ENCODE measurements around the gene DCTD. TPM values are rescaled to one million over a fixed set of nuclear protein-coding genes. Genes with fewer than 3 reads are reported as not detected.

DCTD gene
- polyA plus RNA-seq (ENCODE audit: insufficient read length), result 66.2 TPM

GRCh38 chr4:182917182-182918043 lies at the start of gene DCTD:
Gene DCTD (minus strand): TSS chr4:182917386. CDS start chr4:182915568, 1,818 bp downstream.
- peak; percentile 81 for DNase-seq

- DNase-seq, result no peak
These were observed 43.6 kb upstream of the DCTD start for GRCh38 chr4:182960746-182961145.

GRCh38 chr4:182960228-182960627 lies 43.0 kb upstream of the DCTD start:
- no peak for DNase-seq

- DNase-seq, result no peak
These were observed 38.2 kb upstream of the DCTD start for GRCh38 chr4:182955411-182955810.

GRCh38 chr4:182944484-182945213 lies 27.5 kb upstream of the DCTD start:
- DNase-seq, result no peak

GRCh38 chr4:182939680-182940079 lies 22.5 kb upstream of the DCTD start:
- no peak for DNase-seq

- DNase-seq, result peak; percentile 58
These were observed 21.0 kb upstream of the DCTD start for GRCh38 chr4:182938205-182938645.

- DNase-seq, result no peak
These were observed 20.4 kb upstream of the DCTD start for GRCh38 chr4:182937268-182938204.

GRCh38 chr4:182932651-182933050 lies 15.5 kb upstream of the DCTD start:
- DNase-seq, result no peak

- no peak for DNase-seq
These were observed 14.6 kb upstream of the DCTD start for GRCh38 chr4:182931691-182932345.

GRCh38 chr4:182930889-182931288 lies 13.7 kb upstream of the DCTD start:
- no peak for DNase-seq

- no peak for DNase-seq
These were observed 12.1 kb upstream of the DCTD start for GRCh38 chr4:182929296-182929695.

GRCh38 chr4:182928061-182928460 lies 10.9 kb upstream of the DCTD start:
- DNase-seq, result no peak

- no peak for DNase-seq
These were observed 10.3 kb upstream of the DCTD start for GRCh38 chr4:182927505-182927904.

GRCh38 chr4:182925855-182926254 lies 8.7 kb upstream of the DCTD start:
- no peak for DNase-seq

GRCh38 chr4:182925298-182925757 lies 8.1 kb upstream of the DCTD start:
- DNase-seq, result peak; percentile 56

GRCh38 chr4:182924497-182924896 lies 7.3 kb upstream of the DCTD start:
- DNase-seq, result no peak

GRCh38 chr4:182923796-182924340 lies 6.7 kb upstream of the DCTD start:
- no peak for DNase-seq

GRCh38 chr4:182923366-182923765 lies 6.2 kb upstream of the DCTD start:
- DNase-seq, result no peak

- DNase-seq, result no peak
These were observed 5.5 kb upstream of the DCTD start for GRCh38 chr4:182922501-182923284.

GRCh38 chr4:182921608-182922007 lies 4.4 kb upstream of the DCTD start:
- DNase-seq, result no peak

All from hindlimb muscle (tissue), 1 donor.